H9 (cell line): ENCODE measurements around the gene SEPTIN6. TPM values are rescaled to one million over a fixed set of nuclear protein-coding genes. Genes with fewer than 3 reads are reported as not detected.

Experiments used
- DNase-seq: peaks from one replicate; pipeline ENCODE4 v3.0.0-alpha.2; 2017
- H2AFZ ChIP-seq: one replicate; pipeline ENCODE4 v1.6.1; 2013; ENCODE audit warnings: mild to moderate bottlenecking, low read length, control low read depth, moderate library complexity
- H2AK5ac ChIP-seq: 2 replicates; pipeline ENCODE4 v1.6.1; 2013; ENCODE audit warnings: low read length, control low read depth, mixed read lengths; ENCODE audit not compliant: insufficient read length
- H2BK120ac ChIP-seq: one replicate; pipeline ENCODE4 v1.6.1; 2013; ENCODE audit warnings: low read depth, mild to moderate bottlenecking, low read length, control low read depth, inconsistent platforms; ENCODE audit not compliant: poor library complexity, severe bottlenecking
- H2BK12ac ChIP-seq: 2 replicates; pipeline ENCODE4 v1.6.1; 2013; ENCODE audit warnings: low read length, control low read depth, mixed read lengths, low read depth; ENCODE audit not compliant: insufficient read length
- H2BK15ac ChIP-seq: 2 replicates; pipeline ENCODE4 v1.6.1; 2013; ENCODE audit warnings: low read depth, low read length, control low read depth
- H2BK20ac ChIP-seq: one replicate; pipeline ENCODE4 v1.6.1; 2013; ENCODE audit warnings: low read depth, mild to moderate bottlenecking, low read length, control low read depth, inconsistent platforms; ENCODE audit not compliant: poor library complexity, severe bottlenecking
- H2BK5ac ChIP-seq: 2 replicates; pipeline ENCODE4 v1.6.1; 2013; ENCODE audit warnings: low read length, control low read depth, mixed read lengths; ENCODE audit not compliant: insufficient read length
- H3K14ac ChIP-seq: 2 replicates; pipeline ENCODE4 v1.6.1; 2013; ENCODE audit warnings: low read length, control low read depth; ENCODE audit not compliant: insufficient read depth
- H3K18ac ChIP-seq: 2 replicates; pipeline ENCODE4 v1.6.1; 2013; ENCODE audit warnings: low read depth, mild to moderate bottlenecking, mixed read lengths, low read length, control low read depth; ENCODE audit not compliant: insufficient read length
- H3K23ac ChIP-seq: 2 replicates; pipeline ENCODE4 v1.6.1; 2013; ENCODE audit warnings: low read length, control low read depth, mixed read lengths, low read depth; ENCODE audit not compliant: insufficient read length
- H3K23me2 ChIP-seq: 2 replicates; pipeline ENCODE4 v1.6.1; 2013; ENCODE audit warnings: low read depth, mild to moderate bottlenecking, mixed read lengths, low read length, control low read depth; ENCODE audit not compliant: insufficient read length, poor library complexity, severe bottlenecking
- H3K27ac ChIP-seq: 2 replicates; pipeline ENCODE4 v1.5.1; 2013; ENCODE audit warnings: low read length, control low read depth, mixed read lengths, low read depth; ENCODE audit not compliant: insufficient read length
- H3K27me3 ChIP-seq: 2 replicates; pipeline ENCODE4 v1.6.1; 2013; ENCODE audit warnings: low read length, control low read depth, inconsistent platforms; ENCODE audit not compliant: insufficient read depth
- H3K4ac ChIP-seq: 2 replicates; pipeline ENCODE4 v1.6.1; 2013; ENCODE audit warnings: low read depth, mild to moderate bottlenecking, control low read depth, inconsistent platforms, low read length, moderate library complexity
- H3K4me1 ChIP-seq: 2 replicates; pipeline ENCODE4 v1.6.1; 2013; ENCODE audit warnings: low read length, control low read depth, inconsistent platforms; ENCODE audit not compliant: insufficient read depth
- H3K4me2 ChIP-seq: 2 replicates; pipeline ENCODE4 v1.6.1; 2013; ENCODE audit warnings: low read length, control low read depth, mixed read lengths; ENCODE audit not compliant: insufficient read length, insufficient read depth
- H3K56ac ChIP-seq: 2 replicates; pipeline ENCODE4 v1.6.1; 2013; ENCODE audit warnings: low read depth, mild to moderate bottlenecking, mixed read lengths, low read length, control low read depth; ENCODE audit not compliant: insufficient read length
- H3K79me1 ChIP-seq: 2 replicates; pipeline ENCODE4 v1.6.1; 2013; ENCODE audit warnings: low read depth, mild to moderate bottlenecking, moderate library complexity, low read length, control low read depth, inconsistent platforms; ENCODE audit not compliant: insufficient read depth, poor library complexity, severe bottlenecking
- H3K79me2 ChIP-seq: 2 replicates; pipeline ENCODE4 v1.6.1; 2013; ENCODE audit warnings: low read length, control low read depth, inconsistent platforms; ENCODE audit not compliant: insufficient read depth
- H3K9ac ChIP-seq: 2 replicates; pipeline ENCODE4 v1.6.1; 2013; ENCODE audit warnings: low read length, control low read depth, mixed read lengths; ENCODE audit not compliant: insufficient read length; ENCODE audit errors: extremely low read depth
- H3K9me3 ChIP-seq: one replicate; pipeline ENCODE4 v1.6.1; 2013; ENCODE audit warnings: low read depth, low read length, inconsistent platforms; ENCODE audit not compliant: control insufficient read depth
- H3T11ph ChIP-seq: one replicate; pipeline ENCODE4 v1.6.1; 2013; ENCODE audit warnings: mild to moderate bottlenecking, low read length, control low read depth, inconsistent platforms
- H4K20me1 ChIP-seq: one replicate; pipeline ENCODE4 v1.6.1; 2013; ENCODE audit not compliant: control insufficient read depth, insufficient read length, insufficient read depth
- H4K5ac ChIP-seq: 2 replicates; pipeline ENCODE4 v1.6.1; 2013; ENCODE audit warnings: low read depth, mild to moderate bottlenecking, mixed read lengths, low read length, control low read depth; ENCODE audit not compliant: insufficient read length
- H4K8ac ChIP-seq: replicated peaks from 2 replicates; pipeline ENCODE4 v1.6.1; 2013; ENCODE audit warnings: low read length, control low read depth, mixed read lengths, low read depth; ENCODE audit not compliant: insufficient read length
- H4K91ac ChIP-seq: 2 replicates; pipeline ENCODE4 v1.6.1; 2013; ENCODE audit warnings: low read depth, mild to moderate bottlenecking, moderate library complexity, mixed read lengths, low read length, control low read depth; ENCODE audit not compliant: insufficient read length
- H3K27ac Mint-ChIP-seq, 3 experiments: 2 replicates in 2 of 3; 3 replicates in 1 of 3; pipeline ENCODE4 v1.8.0; 2020 to 2021; ENCODE audit warnings: mixed read lengths in 3 of 3, mild to moderate bottlenecking in 1 of 3, moderate library complexity in 1 of 3
- H3K27me3 Mint-ChIP-seq: 2 replicates; pipeline ENCODE4 v1.8.0; 2021; ENCODE audit warnings: low read depth, mild to moderate bottlenecking, moderate library complexity, mixed read lengths
- H3K36me3 Mint-ChIP-seq, 3 experiments: 2 replicates in 2 of 3; 3 replicates in 1 of 3; pipeline ENCODE4 v1.8.0; 2020 to 2021; ENCODE audit warnings: low read depth in 3 of 3, mixed read lengths in 3 of 3; ENCODE audit not compliant: insufficient read depth in 1 of 3
- H3K4me1 Mint-ChIP-seq, 2 experiments: 2 replicates each; pipeline ENCODE4 v1.8.0; 2020; ENCODE audit warnings: mixed read lengths in 2 of 2
- H3K4me3 Mint-ChIP-seq, 2 experiments: 2 replicates in 1 of 2; 3 replicates in 1 of 2; pipeline ENCODE4 v1.8.0; 2020 to 2021; ENCODE audit warnings: mild to moderate bottlenecking in 2 of 2, mixed read lengths in 2 of 2, moderate library complexity in 1 of 2
- H3K9me3 Mint-ChIP-seq, 2 experiments: 2 replicates in 1 of 2; 3 replicates in 1 of 2; pipeline ENCODE4 v1.8.0; 2020; ENCODE audit warnings: mild to moderate bottlenecking in 2 of 2, mixed read lengths in 2 of 2, moderate library complexity in 1 of 2
- CTCF ChIP-seq: fragments of 200-600 bp; sonication (generic); conservative IDR thresholded peaks from 3 replicates; pipeline ENCODE4 v1.8.0; 2021; ENCODE audit warnings: antibody characterized with exemption, mild to moderate bottlenecking
- WGBS: extraction: QIAGEN DNeasy Blood & Tissue Kit; methylation state at CpG from one replicate; pipeline ENCODE4 v1.1.7; 2013; ENCODE audit warnings: missing lambda C conversion rate, low lambda C conversion rate, mixed read lengths; ENCODE audit not compliant: insufficient read length; ENCODE audit errors: extremely low coverage; 5-methylcytosine and 5-hydroxymethylcytosine counted together
- total RNA-seq: library from RNA; stranded (reverse); gene quantifications from 2 replicates; pipeline ENCODE4 v1.2.1, GENCODE V29; 2021

SEPTIN6 gene
- total RNA-seq, 1 experiment from 2014 or later = 23.1 TPM

- no peak for TF ChIP-seq CTCF
- Histone ChIP-seq H2BK20ac (no peak overlapping the region), H3T11ph (no peak overlapping the region), H3K79me1 (no peaks in the 10 kb centered on the region), H4K5ac (no peak overlapping the region), H2AFZ (no peak overlapping the region), H2AK5ac (no peak overlapping the region), H2BK5ac (no peak overlapping the region), H3K23ac (no peak overlapping the region), H3K4me1 (no peaks in the 10 kb centered on the region; the same call in 1 of the 2 replicates), H3K4me2 (no peak overlapping the region), H3K9ac (no peak overlapping the region), H4K8ac (no peak overlapping the region), H2BK12ac (no peak overlapping the region), H3K4ac (no peak overlapping the region), H3K23me2 (no peaks in the 10 kb centered on the region), H4K91ac (no peak overlapping the region), H3K79me2 (no peaks in the 10 kb centered on the region), H3K27me3 (no peaks in the 10 kb centered on the region), H2BK120ac (no peak overlapping the region), H3K14ac (no peak overlapping the region), H3K56ac (no peak overlapping the region), H4K20me1 (no peaks in the 10 kb centered on the region), H3K18ac (no peak overlapping the region), H3K9me3 (peaks cover 26% of the 10 kb centered on the region), H3K27ac (no peak overlapping the region), H2BK15ac (no peak overlapping the region)
- Mint-ChIP-seq H3K9me3 (peaks cover 72 to 74% of the 10 kb centered on the region in 2 experiments), H3K4me1 (peaks cover 4 to 18% of the 10 kb centered on the region in 2 experiments), H3K27me3 (no peaks in the 10 kb centered on the region; the same call in 1 of the 2 replicates), H3K4me3 (no peak overlapping the region; a peak in 1 of 5 replicates), H3K27ac (peak overlapping the region in 1 of 3 experiments; percentile 66; a peak in 1 of 7 replicates), H3K36me3 (peaks cover 12 to 34% (median 29%) of the 10 kb centered on the region in 3 experiments; a peak in 6 of 7 replicates)
- WGBS = no CpG with 5 or more reads among the region's 6 CpGs
- DNase-seq = no peak
Measured at GRCh38 chrX:119655125-119655524, 37.8 kb downstream of the SEPTIN6 start.
